Ramos (cell line): ENCODE data around the gene KLHL36.

Experiments
- in situ Hi-C: fragments of 300-500 bp; cut with MboI; formaldehyde crosslinking; loops from one replicate; pipeline ENCODE4 v1.14.3; 2022; ENCODE audit warnings: low sequenced_read_pairs; ENCODE audit not compliant: unreplicated experiment

Gene KLHL36

GRCh38 chr16:84641643-84642358, 6.5 kb upstream of the KLHL36 start:
- in situ Hi-C loops, result no loop called here

GRCh38 chr16:84643180-84643583, 5.1 kb upstream of the KLHL36 start:
- in situ Hi-C loops, result no loop called here

GRCh38 chr16:84643674-84644073, 4.6 kb upstream of the KLHL36 start:
- in situ Hi-C loops, result no loop called here

GRCh38 chr16:84648595-84649510, 542 bp downstream of the KLHL36 start:
- in situ Hi-C loops, result no loop called here

- in situ Hi-C loops, result no loop called here
Observed at GRCh38 chr16:84649511-84649861, 1.2 kb downstream of the KLHL36 start.

- in situ Hi-C loops, result no loop called here
Observed at GRCh38 chr16:84650062-84650991, 2.0 kb downstream of the KLHL36 start.

- in situ Hi-C loops, result no loop called here
Observed at GRCh38 chr16:84652566-84652965, 4.3 kb downstream of the KLHL36 start.

GRCh38 chr16:84654238-84654637, 5.9 kb downstream of the KLHL36 start:
- in situ Hi-C loops, result no loop called here

GRCh38 chr16:84654998-84655397, 6.7 kb downstream of the KLHL36 start:
- in situ Hi-C loops, result no loop called here

- in situ Hi-C loops, result no loop called here
Observed at GRCh38 chr16:84656649-84657048, 8.3 kb downstream of the KLHL36 start.

GRCh38 chr16:84657229-84657837, 9.0 kb downstream of the KLHL36 start:
- in situ Hi-C loops, result no loop called here

- in situ Hi-C loops, result no loop called here
Observed at GRCh38 chr16:84658690-84659089, 10.4 kb downstream of the KLHL36 start.

GRCh38 chr16:84659656-84660300, 11.5 kb downstream of the KLHL36 start:
- in situ Hi-C loops, result no loop called here

GRCh38 chr16:84660973-84661372, 12.7 kb downstream of the KLHL36 start:
- in situ Hi-C loops, result no loop called here

- in situ Hi-C loops, result no loop called here
Observed at GRCh38 chr16:84661418-84662060, 13.2 kb downstream of the KLHL36 start.

GRCh38 chr16:84662471-84662870, 14.2 kb downstream of the KLHL36 start:
- in situ Hi-C loops, result no loop called here

GRCh38 chr16:84663433-84664101, 15.3 kb downstream of the KLHL36 start:
- in situ Hi-C loops, result no loop called here

GRCh38 chr16:84665359-84665758, 17.0 kb downstream of the KLHL36 start:
- in situ Hi-C loops, result no loop called here

- in situ Hi-C loops, result no loop called here
Observed at GRCh38 chr16:84665843-84666242, 17.5 kb downstream of the KLHL36 start.
